Right ventricle myocardium superior (tissue), 1 donor: ENCODE measurements around the gene RBP4. TPM values are rescaled to one million over a fixed set of nuclear protein-coding genes. Genes with fewer than 3 reads are reported as not detected.

Experiments used
- ATAC-seq: fragments of 200-7000 bp; cut with Tn5 transposase; one replicate; pipeline ENCODE4 v1.9.1; 2020; ENCODE audit warnings: mild to moderate bottlenecking; ENCODE audit not compliant: poor library complexity
- DNase-seq: peaks from one replicate; pipeline ENCODE4 v3.0.0-alpha.2; 2020
- intact Hi-C: fragments of 100-400 bp; cut with DNase I; formaldehyde crosslinking; loops from one replicate; pipeline ENCODE4 v1.11.2; 2022
- total RNA-seq: library from RNA; stranded (reverse); fragmentation: NEBNext Ultra II Directional; extraction: Animal tissue kit (Norgen Biotek cat#: 25700); gene quantifications from one replicate; pipeline ENCODE4 v1.2.1, GENCODE V29; 2021
- donor health status: DM: no; HTN: yes; CAD: no; lungs with severe emphysema.

RBP4 gene
- total RNA-seq, 1 donor from 2014 or later: 4.9 TPM

GRCh38 chr10:93598157-93598556 is 2.9 kb downstream of the RBP4 start:
- intact Hi-C loops: no loop called here
- ATAC-seq: no peak

DNA sequence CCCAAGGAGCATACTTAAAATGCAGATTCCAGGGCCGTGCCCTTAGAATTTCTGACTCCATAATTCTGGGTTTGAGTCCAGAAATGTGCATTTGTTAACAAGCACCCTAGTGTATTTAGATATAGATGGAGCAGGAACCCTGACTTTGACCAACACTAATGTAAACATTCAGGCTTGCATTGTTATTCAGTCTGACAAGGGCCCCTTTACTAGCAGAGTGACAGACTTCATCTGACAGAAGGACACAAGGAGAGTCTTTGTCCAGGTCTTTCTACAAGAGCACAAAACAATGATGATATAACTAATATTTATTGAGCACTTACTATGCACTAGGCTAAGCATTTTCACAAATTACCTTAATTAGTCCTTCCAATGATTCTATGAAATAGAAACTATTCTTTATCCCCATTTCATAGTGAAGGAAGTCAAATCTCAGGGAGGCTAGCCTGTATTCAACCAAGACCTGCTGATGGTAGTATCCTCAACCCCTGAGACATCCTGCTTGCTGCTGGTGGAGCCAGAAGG is 3.9 kb downstream of the RBP4 start:
- no peak for DNase-seq
- no peak for ATAC-seq
- intact Hi-C loops: no loop called here

More at GRCh38 chr10:93598157-93598556, 2.9 kb downstream of the RBP4 start:
- DNase-seq: no peak

DNA sequence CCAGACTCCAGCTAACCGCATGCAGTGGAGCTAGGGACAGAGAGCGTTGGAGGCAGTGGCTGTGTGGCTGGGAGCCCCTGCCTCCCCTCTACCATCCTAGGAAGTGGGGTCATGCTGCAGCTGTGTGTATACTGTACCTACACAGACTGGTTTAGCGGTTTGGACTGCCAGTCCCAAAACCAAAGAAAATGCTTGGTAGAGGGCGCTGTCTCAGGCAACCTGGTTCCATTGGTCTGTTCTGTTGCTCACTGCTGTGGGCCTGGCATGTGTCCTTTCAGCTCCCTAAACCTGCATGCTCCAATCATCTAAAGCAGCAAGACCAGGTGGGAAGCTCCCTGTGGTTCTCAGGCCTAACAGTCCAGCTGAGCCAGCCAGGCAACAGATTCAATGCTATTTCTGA is 4.5 kb downstream of the RBP4 start:
- ATAC-seq: no peak
- no peak for DNase-seq
- intact Hi-C loops: no loop called here

DNA sequence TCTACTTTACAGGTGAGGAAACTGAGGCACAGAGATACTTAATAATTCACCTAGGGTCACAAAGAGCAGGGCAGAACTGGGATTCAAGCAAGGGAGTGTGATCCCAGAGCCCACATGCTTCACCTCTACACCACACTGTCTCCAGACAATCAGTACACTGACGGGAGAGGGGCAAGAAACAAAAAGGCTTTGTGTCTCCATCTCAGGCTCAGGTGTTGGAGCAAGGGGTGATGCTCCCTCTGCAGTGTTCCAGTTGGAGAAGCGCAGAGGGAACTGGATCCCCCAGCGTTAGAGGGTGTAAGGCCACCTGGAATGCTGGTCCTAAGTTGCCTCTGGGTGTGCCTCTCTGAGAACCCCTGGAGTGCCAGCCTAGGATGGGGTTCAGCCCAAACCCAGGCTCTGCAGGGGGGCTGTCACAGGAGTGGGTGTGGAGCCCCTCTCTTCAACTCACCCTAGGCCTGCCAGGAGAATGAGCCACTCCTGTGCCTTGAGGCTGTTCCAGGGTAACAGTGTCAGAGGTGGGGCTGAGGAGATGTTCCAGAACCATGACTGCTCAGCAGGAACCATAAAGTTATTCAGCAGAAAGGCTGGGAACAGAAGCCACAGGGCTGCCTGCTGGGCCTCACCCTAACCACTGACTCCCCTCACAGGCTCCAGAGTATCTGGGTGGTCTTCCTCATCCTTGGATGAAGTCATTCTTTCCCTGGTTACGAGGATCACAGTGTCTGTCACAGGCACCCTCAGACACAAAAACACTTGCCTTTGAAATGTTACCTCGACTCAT is 5.5 kb downstream of the RBP4 start:
- ATAC-seq: no peak
- intact Hi-C loops: no loop called here
- no peak for DNase-seq

DNA sequence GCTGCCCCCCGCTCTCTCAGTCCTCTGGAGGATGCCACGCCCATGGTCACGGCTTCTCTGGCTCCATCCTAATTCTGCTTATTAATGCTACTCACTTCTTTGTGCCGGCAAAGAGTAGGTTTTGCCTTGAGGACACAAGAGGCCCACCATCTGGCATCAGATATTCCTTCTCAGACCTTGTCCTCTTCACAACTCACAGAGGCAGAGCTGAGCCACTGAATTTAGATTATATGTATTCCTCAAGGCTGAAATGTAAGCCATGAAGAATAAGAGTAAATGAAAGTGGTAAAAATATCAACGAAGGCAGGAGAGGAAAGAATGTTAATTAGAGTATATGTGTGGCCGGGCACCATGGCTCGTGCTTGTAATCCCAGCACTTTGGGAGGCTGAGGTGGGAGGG is 6.5 kb downstream of the RBP4 start:
- no peak for ATAC-seq

GRCh38 chr10:93593749-93594148 is 7.3 kb downstream of the RBP4 start:
- intact Hi-C loops: no loop called here
- DNase-seq: no peak

More for the DNA sequence above, 6.5 kb downstream of the RBP4 start:
- DNase-seq: no peak
- intact Hi-C loops: no loop called here

GRCh38 chr10:93593254-93593653 is 7.8 kb downstream of the RBP4 start:
- DNase-seq: no peak
- ATAC-seq: no peak
- intact Hi-C loops: no loop called here

More at GRCh38 chr10:93593749-93594148, 7.3 kb downstream of the RBP4 start:
- ATAC-seq: no peak

- DNase-seq (no peak), ATAC-seq (peak; percentile 41)
- intact Hi-C loops: no loop called here
These were observed 9.8 kb downstream of the RBP4 start for GRCh38 chr10:93591065-93591808.

- ATAC-seq: no peak
- no peak for DNase-seq
- intact Hi-C loops: no loop called here
These were observed 10.4 kb downstream of the RBP4 start for GRCh38 chr10:93590638-93591037.

GRCh38 chr10:93589648-93590562 is 11.1 kb downstream of the RBP4 start:
- intact Hi-C loops: no loop called here
- ATAC-seq (no peak), DNase-seq (no peak)

- intact Hi-C loops: no loop called here
- ATAC-seq (no peak), DNase-seq (no peak)
These were observed 16.6 kb downstream of the RBP4 start for GRCh38 chr10:93584445-93584844.

DNA sequence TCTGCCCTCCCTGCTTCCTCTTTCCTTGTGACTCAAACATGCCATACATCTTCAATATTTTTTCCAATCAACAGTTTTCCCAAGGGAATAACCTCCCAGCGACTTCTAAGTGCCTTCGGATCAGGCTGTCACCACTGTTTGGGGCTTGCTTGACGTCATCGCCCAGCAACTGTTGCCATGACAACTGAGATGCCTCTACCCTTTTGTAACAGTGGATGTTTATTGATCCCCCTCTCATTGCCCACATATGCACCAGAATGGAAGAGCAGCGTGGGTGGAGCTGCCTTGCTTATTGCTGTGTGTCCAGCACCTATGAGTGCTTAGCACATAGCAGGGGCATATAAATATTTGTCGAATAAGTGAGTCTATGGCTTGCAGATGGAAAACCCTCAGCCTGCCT is 20.2 kb downstream of the RBP4 start:
- DNase-seq (no peak), ATAC-seq (no peak)
- intact Hi-C loops: no loop called here

DNA sequence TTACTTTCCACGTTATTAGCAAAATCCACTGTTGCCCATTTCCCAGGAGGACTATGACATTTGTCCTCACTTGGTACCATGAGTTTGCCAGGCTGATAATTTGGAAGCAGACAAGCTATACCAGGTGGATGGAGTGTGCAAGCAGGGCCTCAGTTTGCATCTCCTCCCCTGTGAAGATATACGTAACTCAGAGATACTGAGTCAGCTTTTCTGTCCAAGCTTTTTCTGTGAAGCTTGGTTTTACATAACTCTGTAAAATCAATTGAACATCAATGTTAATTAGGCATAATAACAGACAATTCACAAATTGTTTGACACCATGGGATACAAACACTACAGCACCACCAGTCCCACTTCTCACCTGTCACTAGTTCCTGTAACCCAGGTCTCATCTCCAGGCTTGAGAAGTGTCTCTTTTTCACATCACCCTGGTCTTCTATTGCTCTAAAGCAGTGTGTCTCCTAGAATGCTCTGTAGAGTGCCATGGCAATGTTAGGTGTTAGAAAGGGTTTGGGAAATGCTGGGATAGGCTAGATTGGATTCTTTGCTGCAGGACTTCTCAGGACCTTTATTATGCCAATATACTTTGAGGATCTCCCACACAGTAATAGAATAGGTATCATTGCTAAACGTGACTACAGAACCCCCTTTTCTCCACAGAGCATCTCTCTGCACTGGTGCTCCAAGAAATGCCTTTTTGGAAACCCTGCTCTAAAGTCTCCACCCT is 20.9 kb downstream of the RBP4 start:
- DNase-seq (no peak), ATAC-seq (no peak)
- intact Hi-C loops: no loop called here

- DNase-seq (no peak), ATAC-seq (no peak)
- intact Hi-C loops: no loop called here
These were observed 21.9 kb downstream of the RBP4 start for GRCh38 chr10:93579089-93579488.

DNA sequence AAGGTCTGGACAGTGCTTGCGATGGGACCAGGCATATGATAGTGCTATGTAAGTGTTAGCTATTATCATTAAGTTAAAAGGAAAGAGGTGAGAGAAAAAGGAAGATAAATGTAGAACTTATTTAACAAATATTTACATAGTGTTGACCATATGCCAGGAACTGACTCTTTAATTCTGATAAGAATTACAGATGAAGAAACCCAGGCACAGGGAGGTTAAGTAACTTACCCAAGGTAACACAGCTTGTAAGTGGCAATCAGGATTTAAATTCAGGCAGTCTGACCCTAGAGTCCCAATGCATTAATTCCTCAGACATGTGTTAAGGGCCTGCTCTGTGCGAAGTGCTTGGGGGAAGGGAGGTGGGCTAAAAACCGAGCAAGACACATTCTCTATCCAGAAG is 23.5 kb downstream of the RBP4 start:
- DNase-seq (no peak), ATAC-seq (no peak)
- intact Hi-C loops: no loop called here

GRCh38 chr10:93576888-93577287 is 24.1 kb downstream of the RBP4 start:
- DNase-seq (no peak), ATAC-seq (no peak)
- intact Hi-C loops: no loop called here

DNA sequence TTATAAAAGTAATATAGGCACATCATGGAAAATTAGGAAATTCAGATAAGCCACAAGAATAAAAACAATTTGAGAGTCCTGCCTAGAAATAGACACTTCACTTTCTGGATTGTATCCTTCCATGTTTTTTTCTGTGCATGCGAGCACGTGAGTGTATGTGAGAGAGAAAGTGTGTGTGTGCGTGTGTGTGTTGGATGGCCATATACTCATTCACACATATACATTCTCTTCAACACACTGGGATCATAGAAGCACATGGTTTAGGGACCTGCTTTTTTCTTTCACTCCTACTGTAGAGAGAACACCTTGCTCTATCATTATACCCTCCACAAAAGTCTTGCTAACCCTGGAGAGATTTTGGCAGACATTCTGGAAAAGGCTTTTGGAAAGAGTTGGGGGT is 27.1 kb downstream of the RBP4 start:
- DNase-seq (no peak), ATAC-seq (no peak)
- intact Hi-C loops: no loop called here
